Keratinocyte (primary cell): ENCODE results near the gene CEBPE.

Experiments used
- EZH2 ChIP-seq: IDR thresholded peaks from one replicate; pipeline ENCODE4 v1.6.1; 2012; ENCODE audit warnings: inconsistent platforms, mild to moderate bottlenecking, low read length, moderate library complexity
- TF ChIP-seq, protein P1 (sequence below), 3 experiments: IDR thresholded peaks in 1 of 3; conservative IDR thresholded peaks in 1 of 3; optimal IDR thresholded peaks in 1 of 3; 2 replicates in 2 of 3; 3 replicates in 1 of 3; pipeline versions ENCODE3 to v1.5.1; 2011; ENCODE audit warnings: low read length in 3 of 3, mild to moderate bottlenecking in 3 of 3, moderate library complexity in 2 of 3, control low read depth in 1 of 3, inconsistent platforms in 1 of 3; ENCODE audit not compliant: insufficient read depth in 2 of 3; ENCODE audit errors: extremely low read depth in 1 of 3

DNA sequence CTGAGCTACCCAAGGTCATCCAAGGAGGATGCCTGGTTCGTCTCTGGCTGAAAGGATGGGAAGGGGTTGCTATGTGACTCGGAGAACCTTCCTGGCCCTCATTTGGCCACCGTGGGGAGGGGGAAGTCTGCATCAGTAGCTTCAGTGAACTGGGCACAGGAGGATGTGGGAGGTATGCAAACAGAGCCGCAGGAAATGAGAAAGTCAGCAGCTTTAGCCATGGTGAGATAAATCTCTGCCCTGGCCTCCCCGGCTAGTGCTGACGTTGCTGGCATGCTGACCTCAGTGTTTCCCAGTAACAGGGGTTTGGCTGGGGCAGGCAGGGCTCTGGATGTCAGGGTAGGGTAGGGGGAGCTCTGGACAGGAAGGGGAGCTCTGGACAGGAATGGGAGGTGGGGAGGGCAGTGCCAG is 2.3 kb upstream of the CEBPE start:
- TF ChIP-seq, protein P1, sequence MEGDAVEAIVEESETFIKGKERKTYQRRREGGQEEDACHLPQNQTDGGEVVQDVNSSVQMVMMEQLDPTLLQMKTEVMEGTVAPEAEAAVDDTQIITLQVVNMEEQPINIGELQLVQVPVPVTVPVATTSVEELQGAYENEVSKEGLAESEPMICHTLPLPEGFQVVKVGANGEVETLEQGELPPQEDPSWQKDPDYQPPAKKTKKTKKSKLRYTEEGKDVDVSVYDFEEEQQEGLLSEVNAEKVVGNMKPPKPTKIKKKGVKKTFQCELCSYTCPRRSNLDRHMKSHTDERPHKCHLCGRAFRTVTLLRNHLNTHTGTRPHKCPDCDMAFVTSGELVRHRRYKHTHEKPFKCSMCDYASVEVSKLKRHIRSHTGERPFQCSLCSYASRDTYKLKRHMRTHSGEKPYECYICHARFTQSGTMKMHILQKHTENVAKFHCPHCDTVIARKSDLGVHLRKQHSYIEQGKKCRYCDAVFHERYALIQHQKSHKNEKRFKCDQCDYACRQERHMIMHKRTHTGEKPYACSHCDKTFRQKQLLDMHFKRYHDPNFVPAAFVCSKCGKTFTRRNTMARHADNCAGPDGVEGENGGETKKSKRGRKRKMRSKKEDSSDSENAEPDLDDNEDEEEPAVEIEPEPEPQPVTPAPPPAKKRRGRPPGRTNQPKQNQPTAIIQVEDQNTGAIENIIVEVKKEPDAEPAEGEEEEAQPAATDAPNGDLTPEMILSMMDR (optimal IDR thresholded peaks at IDR 0.05 in 1 of 3, IDR thresholded peaks at IDR 0.05 in 1 of 3, conservative IDR thresholded peaks at IDR 0.05 in 1 of 3; ENCODE audit: extremely low read depth in 1 of 3, insufficient read depth in 2 of 3, low read length in 3 of 3): no peak
- TF ChIP-seq EZH2: no peak
